Measurements from ENCODE around the gene TUBA4A.
"Not testable (repeated sequence)": the region's sequence is repeated elsewhere in the genome, so short reads cannot be mapped to it uniquely, and the experiment has no call there.

The TUBA4A gene

DNA sequence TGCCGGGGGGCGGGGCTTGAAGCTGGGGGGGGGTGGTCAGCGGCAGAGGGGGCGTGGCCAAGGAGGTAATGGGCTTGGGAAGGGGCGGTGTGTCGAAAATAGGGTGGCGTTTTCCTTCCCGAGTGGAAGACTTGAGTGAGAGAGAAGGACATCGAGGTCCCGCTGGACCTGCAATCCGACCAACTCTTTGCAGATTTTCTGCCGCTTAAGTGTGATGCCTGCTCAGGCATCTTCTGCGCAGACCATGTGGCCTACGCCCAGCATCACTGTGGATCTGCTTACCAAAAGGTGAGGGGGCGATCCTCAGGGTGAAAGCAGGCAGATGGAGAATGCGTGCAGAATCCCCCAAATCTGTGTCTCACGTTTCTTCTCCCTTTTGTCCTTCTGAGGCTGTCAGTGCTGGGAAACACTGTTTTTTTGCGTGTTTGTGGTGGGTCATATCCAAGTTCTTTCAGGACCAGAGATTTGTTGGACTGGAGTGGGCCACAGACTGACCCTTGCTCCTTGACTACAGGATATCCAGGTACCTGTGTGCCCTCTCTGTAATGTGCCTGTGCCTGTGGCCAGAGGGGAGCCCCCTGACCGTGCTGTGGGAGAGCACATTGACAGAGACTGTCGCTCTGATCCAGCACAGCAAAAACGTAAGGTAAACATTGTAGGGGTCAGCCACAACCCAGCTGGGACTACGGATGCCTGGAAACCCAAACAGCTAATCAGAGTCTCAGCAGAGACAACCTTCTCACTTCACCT lies 46.4 kb downstream of the TUBA4A start:
- H3K9ac ChIP-seq (ENCODE audit: low read depth, low read length): peak overlapping the region; percentile 44
- H3K27me3 ChIP-seq (ENCODE audit: insufficient read depth, low read length): no peaks in the 10 kb centered on the region
- H3K4me3 ChIP-seq (ENCODE audit: low read length): peak overlapping the region; percentile 69
- H3K9me3 ChIP-seq (ENCODE audit: insufficient read depth, low read depth, low read length): no peaks in the 10 kb centered on the region
- 30% methylated on average over 22 of the region's 22 CpGs for WGBS
- H3K36me3 ChIP-seq (ENCODE audit: insufficient read depth, low read length): peaks cover 35% of the 10 kb centered on the region
- H3K4me1 ChIP-seq (ENCODE audit: insufficient read depth, low read length): 0 out of 2 replicates have a peak, but pooled peaks cover 3% of the 10 kb centered on the region
- peak overlapping the region; percentile 86; the same call in 1 of the 2 replicates for H3K27ac ChIP-seq (ENCODE audit: low read depth, low read length)

DNA sequence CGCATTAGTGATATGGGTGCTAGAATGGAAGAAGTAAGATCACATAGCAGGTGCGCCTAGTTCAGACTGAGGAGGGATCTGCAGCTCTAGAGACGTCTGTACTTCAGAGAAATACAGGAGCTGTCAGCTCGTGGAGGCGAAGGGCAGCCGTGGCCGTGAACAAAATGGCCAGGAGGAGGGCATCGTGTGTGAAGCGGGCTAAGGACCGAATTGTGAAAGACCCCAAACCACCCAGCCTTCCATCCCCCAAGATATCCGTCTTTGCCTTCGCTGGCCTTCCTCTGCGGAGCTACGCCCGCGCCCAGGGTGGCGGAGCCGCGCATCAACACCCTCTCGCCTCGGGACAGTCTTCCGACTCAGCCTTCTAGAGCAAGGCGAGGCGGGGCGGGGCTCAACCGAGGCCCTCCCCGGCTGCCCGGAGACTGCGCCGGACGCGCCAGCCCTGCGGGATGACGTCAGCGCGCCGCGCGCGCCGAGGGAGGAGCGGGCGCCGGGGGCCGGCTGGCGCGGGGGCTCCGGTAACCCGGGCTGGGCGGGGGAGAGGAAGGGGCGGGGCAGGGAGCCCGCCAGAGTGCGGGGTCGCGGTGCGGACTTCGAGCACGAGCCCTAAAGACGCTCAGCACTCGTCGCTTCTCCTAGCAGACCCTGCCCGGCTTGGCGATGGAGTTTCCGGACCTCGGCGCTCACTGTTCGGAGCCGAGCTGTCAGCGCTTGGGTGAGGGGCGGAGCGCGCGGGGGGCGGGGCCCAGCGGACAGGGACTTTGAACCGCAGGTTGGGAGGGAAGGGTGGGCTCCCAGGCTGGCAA lies 47.2 kb downstream of the TUBA4A start, which contains the start of gene ZFAND2B:
Gene ZFAND2B (plus strand): TSS at position 455 of the 806 bp plus-strand sequence. CDS start 206 bp downstream, at position 661.
- peaks cover 33% of the 10 kb centered on the region for H3K36me3 ChIP-seq (ENCODE audit: insufficient read depth, low read length)
- WGBS: 2% methylated on average over 76 of the region's 76 CpGs
- no peaks in the 10 kb centered on the region for H3K27me3 ChIP-seq (ENCODE audit: insufficient read depth, low read length)
- H3K4me3 ChIP-seq (ENCODE audit: low read length): peak within 1 kb of the TSS; percentile 69
- no peaks in the 10 kb centered on the region for H3K9me3 ChIP-seq (ENCODE audit: insufficient read depth, low read depth, low read length)
- H3K9ac ChIP-seq (ENCODE audit: low read depth, low read length): peak within 1 kb of the TSS; percentile 63
- H3K27ac ChIP-seq (ENCODE audit: low read depth, low read length): peak within 1 kb of the TSS; percentile 86; the same call in 1 of the 2 replicates
- 0 out of 2 replicates have a peak, but pooled peaks cover 3% of the 10 kb centered on the region for H3K4me1 ChIP-seq (ENCODE audit: insufficient read depth, low read length)

DNA sequence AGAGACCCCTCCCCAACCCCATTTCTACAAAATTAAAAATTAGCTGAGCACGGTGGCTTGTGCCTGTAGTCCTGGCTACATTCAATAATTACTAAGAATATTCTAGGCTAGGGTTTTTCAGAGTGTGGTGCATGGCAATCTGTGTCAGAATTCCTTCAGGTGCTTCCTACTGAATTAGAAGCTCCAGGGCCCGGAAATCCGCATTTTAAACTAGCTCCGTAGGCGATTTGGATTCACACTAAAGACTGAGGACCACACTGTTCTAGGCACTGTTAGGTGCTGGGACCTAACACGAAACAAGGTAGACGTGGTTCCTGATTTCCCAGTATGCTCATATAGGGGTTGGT lies 47.8 kb downstream of the TUBA4A start:
- WGBS: 28% methylated on average over 7 of the region's 7 CpGs
- H3K27me3 ChIP-seq (ENCODE audit: insufficient read depth, low read length): no peaks in the 10 kb centered on the region
- H3K36me3 ChIP-seq (ENCODE audit: insufficient read depth, low read length): peaks cover 29% of the 10 kb centered on the region
- H3K9me3 ChIP-seq (ENCODE audit: insufficient read depth, low read depth, low read length): no peaks in the 10 kb centered on the region
- H3K4me3 ChIP-seq (ENCODE audit: low read length): peak overlapping the region; percentile 69
- H3K4me1 ChIP-seq (ENCODE audit: insufficient read depth, low read length): 0 out of 2 replicates have a peak, but pooled peaks cover 3% of the 10 kb centered on the region
- H3K9ac ChIP-seq (ENCODE audit: low read depth, low read length): peak overlapping the region; percentile 63
- no peak overlapping the region for H3K27ac ChIP-seq (ENCODE audit: low read depth, low read length)

DNA sequence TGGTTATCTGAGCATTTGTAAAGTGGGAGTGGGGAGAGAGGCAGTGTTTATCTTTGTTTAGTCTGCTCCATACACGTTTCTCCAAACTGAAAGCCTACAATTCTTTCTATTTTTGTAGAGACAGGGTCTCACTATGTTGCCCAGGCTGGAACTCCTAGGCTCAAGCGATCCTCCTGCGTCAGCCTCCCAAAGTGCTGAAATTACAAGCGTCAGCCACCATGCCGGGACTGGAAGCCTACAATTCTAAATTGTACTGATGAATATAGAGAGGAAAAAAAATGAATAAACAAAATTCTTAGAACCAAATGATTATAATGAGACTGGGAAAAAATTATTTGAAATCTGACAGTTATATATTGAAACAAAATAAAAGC lies 48.6 kb downstream of the TUBA4A start:
- no peaks in the 10 kb centered on the region for H3K9me3 ChIP-seq (ENCODE audit: insufficient read depth, low read depth, low read length)
- H3K9ac ChIP-seq (ENCODE audit: low read depth, low read length): no peak overlapping the region
- H3K36me3 ChIP-seq (ENCODE audit: insufficient read depth, low read length): peaks cover 22% of the 10 kb centered on the region
- H3K4me3 ChIP-seq (ENCODE audit: low read length): no peak overlapping the region
- H3K27ac ChIP-seq (ENCODE audit: low read depth, low read length): no peak overlapping the region
- 0 out of 2 replicates have a peak, but pooled peaks cover 3% of the 10 kb centered on the region for H3K4me1 ChIP-seq (ENCODE audit: insufficient read depth, low read length)
- H3K27me3 ChIP-seq (ENCODE audit: insufficient read depth, low read length): no peaks in the 10 kb centered on the region
- 91% methylated on average over 4 of the region's 5 CpGs for WGBS

DNA sequence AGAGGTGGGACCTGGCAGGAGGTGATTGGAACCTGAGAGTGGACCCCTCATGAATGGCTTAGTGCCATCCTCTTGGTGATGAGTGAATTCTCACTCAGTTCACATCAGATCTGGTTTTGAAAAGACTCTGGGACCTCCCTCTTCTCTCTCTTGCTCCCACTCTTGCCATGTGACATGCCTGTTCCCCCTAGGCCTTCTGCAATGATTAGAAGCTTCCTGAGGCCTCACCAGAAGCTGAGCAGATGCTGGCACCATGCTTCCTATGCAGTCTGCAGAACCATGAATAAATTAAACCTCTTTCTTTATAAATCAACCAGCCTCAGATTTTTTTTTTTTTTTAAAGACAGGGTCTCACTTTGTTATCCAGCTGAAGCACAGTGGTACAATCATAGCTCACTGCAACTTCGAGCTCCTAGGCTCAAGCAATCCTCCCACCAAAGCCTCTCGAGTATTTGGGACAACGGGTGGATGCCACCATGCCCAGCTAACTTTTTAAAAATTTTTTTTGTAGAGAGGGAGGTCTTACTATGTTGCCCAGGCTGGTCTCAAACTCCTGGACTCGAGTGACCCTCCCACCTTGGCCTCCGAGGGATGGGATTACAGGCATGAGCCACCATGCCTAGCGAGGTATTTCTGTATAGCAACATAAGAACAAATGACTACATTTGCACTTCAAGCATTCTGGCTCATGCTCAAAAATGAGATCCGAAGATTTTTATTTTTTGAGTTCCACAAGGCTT lies 49.1 kb downstream of the TUBA4A start:
- Histone ChIP-seq H3K4me3 (ENCODE audit: low read length) (no peak overlapping the region), H3K9ac (ENCODE audit: low read depth, low read length) (no peak overlapping the region), H3K27me3 (ENCODE audit: insufficient read depth, low read length) (no peaks in the 10 kb centered on the region), H3K4me1 (ENCODE audit: insufficient read depth, low read length) (0 out of 2 replicates have a peak, but pooled peaks cover 3% of the 10 kb centered on the region), H3K36me3 (ENCODE audit: insufficient read depth, low read length) (peaks cover 16% of the 10 kb centered on the region), H3K27ac (ENCODE audit: low read depth, low read length) (no peak overlapping the region), H3K9me3 (ENCODE audit: insufficient read depth, low read depth, low read length) (no peaks in the 10 kb centered on the region)
- 94% methylated on average over 7 of the region's 7 CpGs for WGBS

DNA sequence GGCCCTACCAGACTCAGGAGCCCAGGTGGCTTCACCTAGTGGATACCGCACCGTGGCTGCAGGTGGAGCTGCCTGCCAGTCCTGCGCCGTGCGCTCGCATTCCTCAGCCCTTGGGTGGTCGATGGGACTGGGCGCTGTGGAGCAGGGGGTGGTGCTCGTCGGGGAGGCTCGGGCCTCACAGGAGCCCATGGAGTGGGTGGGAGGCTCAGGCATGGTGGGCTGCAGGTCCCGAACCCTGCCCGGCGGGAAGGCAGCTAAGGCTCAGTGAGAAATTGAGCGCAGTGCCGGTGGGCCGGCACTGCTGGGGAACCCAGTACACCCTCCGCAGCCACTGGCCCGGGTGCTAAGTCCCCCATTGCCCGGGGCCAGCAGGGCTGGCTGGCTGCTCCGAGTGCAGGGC lies 52.4 kb downstream of the TUBA4A start:
- not testable (repeated sequence) for H3K27me3 ChIP-seq (ENCODE audit: insufficient read depth, low read length); H3K4me3 ChIP-seq (ENCODE audit: low read length); H3K27ac ChIP-seq (ENCODE audit: low read depth, low read length); H3K36me3 ChIP-seq (ENCODE audit: insufficient read depth, low read length); H3K9me3 ChIP-seq (ENCODE audit: insufficient read depth, low read depth, low read length); H3K9ac ChIP-seq (ENCODE audit: low read depth, low read length); H3K4me1 ChIP-seq (ENCODE audit: insufficient read depth, low read length)
- 91% methylated on average over 18 of the region's 21 CpGs for WGBS

DNA sequence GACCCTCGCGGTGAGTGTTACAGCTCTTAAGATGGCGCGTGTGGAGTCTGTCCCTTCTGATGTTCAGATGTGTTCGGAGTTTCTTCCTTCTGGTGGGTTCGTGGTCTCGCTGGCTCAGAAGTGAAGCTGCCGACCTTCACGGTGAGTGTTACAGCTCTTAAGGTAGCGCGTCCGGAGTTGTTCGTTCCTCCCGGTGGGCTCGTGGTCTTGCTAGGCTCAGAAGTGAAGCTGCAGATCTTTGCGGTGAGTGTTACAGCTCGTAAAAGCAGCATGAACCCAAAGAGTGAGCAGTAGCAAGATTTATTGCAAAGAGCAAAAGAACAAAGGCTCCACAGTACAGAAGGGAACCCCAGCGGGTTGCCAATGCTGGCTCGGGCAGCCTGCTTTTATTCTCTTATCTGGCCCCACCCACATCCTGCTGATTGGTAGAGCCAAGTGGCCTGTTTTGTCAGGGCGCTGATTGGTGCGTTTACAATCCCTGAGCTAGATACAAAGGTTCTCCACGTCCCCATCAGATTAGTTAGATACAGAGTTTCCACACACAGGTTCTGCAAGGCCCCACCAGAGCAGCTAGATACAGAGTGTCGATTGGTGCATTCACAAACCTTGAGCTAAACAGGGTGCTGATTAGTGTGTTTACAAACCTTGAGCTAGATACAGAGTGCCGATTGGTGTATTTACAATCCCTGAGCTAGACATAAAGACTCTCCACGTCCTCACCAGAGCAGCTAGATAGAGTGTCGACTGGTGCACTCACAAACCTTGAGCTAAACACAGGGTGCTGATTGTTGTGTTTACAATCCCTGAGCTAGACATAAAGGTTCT lies 53.0 kb downstream of the TUBA4A start:
- H3K9me3 ChIP-seq (ENCODE audit: insufficient read depth, low read depth, low read length): not testable (repeated sequence)

More for the DNA sequence above, 53.0 kb downstream of the TUBA4A start:
- WGBS: 93% methylated on average over 24 of the region's 26 CpGs
- H3K4me3 ChIP-seq (ENCODE audit: low read length); H3K36me3 ChIP-seq (ENCODE audit: insufficient read depth, low read length); H3K4me1 ChIP-seq (ENCODE audit: insufficient read depth, low read length); H3K9ac ChIP-seq (ENCODE audit: low read depth, low read length); H3K27me3 ChIP-seq (ENCODE audit: insufficient read depth, low read length); H3K27ac ChIP-seq (ENCODE audit: low read depth, low read length): not testable (repeated sequence)
